22Rv1 (cell line): ENCODE results near the gene F2.

ENCODE experiments used
- H3K27ac ChIP-seq: fragments of 450-650 bp; 2 replicates; pipeline ENCODE4 v1.5.1; 2017
- CTCF ChIP-seq: fragments of 450-650 bp; IDR thresholded peaks from 2 replicates; pipeline ENCODE4 v1.5.1; 2017; ENCODE audit warnings: mild to moderate bottlenecking
- ZFX ChIP-seq: fragments of 450-650 bp; IDR thresholded peaks from 2 replicates; pipeline ENCODE4 v1.6.1; 2017; ENCODE audit warnings: antibody characterized with exemption, borderline replicate concordance

Gene F2

GRCh38 chr11:46769636-46770221 is 50.7 kb downstream of the F2 start:
- TF ChIP-seq CTCF (no peak), ZFX (no peak)
- H3K27ac ChIP-seq: no peak overlapping the region

GRCh38 chr11:46776878-46777277 is 57.9 kb downstream of the F2 start:
- no peak for TF ChIP-seq ZFX
- no peak for TF ChIP-seq CTCF
- H3K27ac ChIP-seq: 0 out of 2 replicates have a peak overlapping the region, but pooled peaks have one; percentile 62

GRCh38 chr11:46778416-46778815 is 59.4 kb downstream of the F2 start:
- H3K27ac ChIP-seq: peak overlapping the region; percentile 62
- TF ChIP-seq ZFX: no peak
- no peak for TF ChIP-seq CTCF
